PC-3 (cell line): ENCODE data around the gene PRR36.

Source experiments
- EZH2 ChIP-seq: fragments of 300-600 bp; sonication (generic); IDR thresholded peaks from one replicate; pipeline ENCODE4 v1.6.1; 2017; ENCODE audit warnings: antibody characterized with exemption, mild to moderate bottlenecking, low read length; ENCODE audit not compliant: unreplicated experiment
- EZH2phosphoT487 ChIP-seq: fragments of 300-600 bp; sonication (generic); IDR thresholded peaks from 2 replicates; pipeline ENCODE4 v1.6.1; 2018; ENCODE audit warnings: mild to moderate bottlenecking, antibody characterized with exemption, low read length, borderline replicate concordance
- TF ChIP-seq, protein P1 (sequence below): fragments of 300-600 bp; sonication (generic); conservative IDR thresholded peaks from 2 replicates; pipeline ENCODE4 v1.5.1; 2017; ENCODE audit warnings: antibody characterized with exemption, low read depth, mild to moderate bottlenecking, low read length

- TF ChIP-seq EZH2 (no peak), EZH2phosphoT487 (no peak)
- TF ChIP-seq, protein P1, sequence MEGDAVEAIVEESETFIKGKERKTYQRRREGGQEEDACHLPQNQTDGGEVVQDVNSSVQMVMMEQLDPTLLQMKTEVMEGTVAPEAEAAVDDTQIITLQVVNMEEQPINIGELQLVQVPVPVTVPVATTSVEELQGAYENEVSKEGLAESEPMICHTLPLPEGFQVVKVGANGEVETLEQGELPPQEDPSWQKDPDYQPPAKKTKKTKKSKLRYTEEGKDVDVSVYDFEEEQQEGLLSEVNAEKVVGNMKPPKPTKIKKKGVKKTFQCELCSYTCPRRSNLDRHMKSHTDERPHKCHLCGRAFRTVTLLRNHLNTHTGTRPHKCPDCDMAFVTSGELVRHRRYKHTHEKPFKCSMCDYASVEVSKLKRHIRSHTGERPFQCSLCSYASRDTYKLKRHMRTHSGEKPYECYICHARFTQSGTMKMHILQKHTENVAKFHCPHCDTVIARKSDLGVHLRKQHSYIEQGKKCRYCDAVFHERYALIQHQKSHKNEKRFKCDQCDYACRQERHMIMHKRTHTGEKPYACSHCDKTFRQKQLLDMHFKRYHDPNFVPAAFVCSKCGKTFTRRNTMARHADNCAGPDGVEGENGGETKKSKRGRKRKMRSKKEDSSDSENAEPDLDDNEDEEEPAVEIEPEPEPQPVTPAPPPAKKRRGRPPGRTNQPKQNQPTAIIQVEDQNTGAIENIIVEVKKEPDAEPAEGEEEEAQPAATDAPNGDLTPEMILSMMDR = no peak
These were observed 40.4 kb upstream of the PRR36 start, which contains the start of gene TGFBR3L for GRCh38 chr19:7914598-7915045.
